Breast epithelium (tissue), 3 donors: ENCODE results near the gene GET4.

Experiments
- CTCF ChIP-seq, 3 donors: fragments of 450-650 bp; IDR thresholded peaks; one replicate each; pipeline ENCODE4 v1.5.1; 2016 to 2017; ENCODE audit warnings: antibody characterized with exemption in 3 of 3, mild to moderate bottlenecking in 3 of 3, moderate library complexity in 3 of 3
- POLR2AphosphoS5 ChIP-seq, 3 donors: sonication (generic); formaldehyde crosslinking; IDR thresholded peaks; one replicate each; pipeline ENCODE4 v1.6.1; 2017; ENCODE audit warnings: antibody characterized with exemption in 3 of 3

GRCh38 chr7:884191-885003 is 8.0 kb downstream of the GET4 start:
- no peak for TF ChIP-seq CTCF (IDR thresholded peaks at IDR 0.05)
- no peak for TF ChIP-seq POLR2AphosphoS5 (IDR thresholded peaks at IDR 0.05)
